AG20443 (cell line): ENCODE data around the gene DPYSL4.

Experiments
- DNase-seq: peaks from one replicate; pipeline ENCODE4 v3.0.0; 2012; ENCODE audit warnings: low spot score, mixed read lengths

The DPYSL4 gene

DNA sequence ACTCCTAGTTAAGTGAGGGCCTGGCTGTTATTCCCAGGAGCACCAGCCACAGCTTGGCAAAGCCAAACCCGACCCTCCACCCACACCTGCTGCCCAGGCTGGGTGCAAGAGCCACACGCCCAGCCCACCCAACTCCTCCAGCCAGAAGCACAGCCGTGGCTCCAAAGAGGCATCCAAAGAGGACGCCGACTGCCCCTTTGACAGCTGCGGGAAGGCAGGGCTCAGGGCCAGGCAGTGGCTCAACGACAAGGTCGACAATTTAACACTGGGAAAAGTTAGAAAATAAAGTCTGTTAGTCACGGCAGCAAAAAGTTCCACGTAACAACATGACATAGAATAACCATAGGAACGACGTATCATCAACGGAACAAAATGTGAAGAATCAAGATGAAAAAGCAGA is 54.3 kb downstream of the DPYSL4 start:
- DNase-seq = no peak

- no peak for DNase-seq
These were observed 54.7 kb downstream of the DPYSL4 start for GRCh38 chr10:132241496-132241895.

- DNase-seq = no peak
These were observed 55.5 kb downstream of the DPYSL4 start for GRCh38 chr10:132242103-132242840.

DNA sequence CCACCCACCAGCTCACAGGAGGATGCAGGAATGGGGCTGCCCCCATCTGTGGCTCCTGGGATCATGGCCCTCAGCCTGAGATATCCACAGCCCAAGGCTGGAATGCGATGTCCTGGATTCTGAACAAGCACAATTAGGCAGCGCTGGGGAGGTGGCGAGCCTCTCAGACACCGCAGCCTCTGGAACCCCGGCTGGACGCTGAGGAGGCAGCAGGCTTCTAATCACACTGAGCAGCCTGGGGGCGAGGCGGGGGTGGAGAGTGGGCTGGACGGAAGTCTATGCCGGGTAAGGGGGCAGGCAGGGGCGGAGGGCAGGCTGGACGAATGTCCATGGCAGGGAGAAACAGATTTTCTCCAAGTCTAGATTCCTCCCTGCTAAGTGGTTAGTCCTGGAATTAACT is 56.4 kb downstream of the DPYSL4 start:
- DNase-seq = no peak

GRCh38 chr10:132243626-132244025 is 56.9 kb downstream of the DPYSL4 start:
- no peak for DNase-seq

- DNase-seq = no peak
These were observed 58.3 kb downstream of the DPYSL4 start for GRCh38 chr10:132245056-132245455.

- DNase-seq = no peak
These were observed 59.5 kb downstream of the DPYSL4 start for GRCh38 chr10:132246296-132246695.

- DNase-seq = peak; percentile 41
These were observed 61.2 kb downstream of the DPYSL4 start for GRCh38 chr10:132247943-132248342.

GRCh38 chr10:132248455-132249225 is 61.9 kb downstream of the DPYSL4 start:
- peak; percentile 91 for DNase-seq

- DNase-seq = no peak
These were observed 62.5 kb downstream of the DPYSL4 start for GRCh38 chr10:132249226-132249724.

GRCh38 chr10:132249824-132250375 is 63.2 kb downstream of the DPYSL4 start:
- DNase-seq = no peak

GRCh38 chr10:132250481-132251475 is 64.0 kb downstream of the DPYSL4 start:
- DNase-seq = no peak

- DNase-seq = no peak
These were observed 65.2 kb downstream of the DPYSL4 start for GRCh38 chr10:132251928-132252327.

GRCh38 chr10:132252412-132252811 is 65.7 kb downstream of the DPYSL4 start:
- no peak for DNase-seq

DNA sequence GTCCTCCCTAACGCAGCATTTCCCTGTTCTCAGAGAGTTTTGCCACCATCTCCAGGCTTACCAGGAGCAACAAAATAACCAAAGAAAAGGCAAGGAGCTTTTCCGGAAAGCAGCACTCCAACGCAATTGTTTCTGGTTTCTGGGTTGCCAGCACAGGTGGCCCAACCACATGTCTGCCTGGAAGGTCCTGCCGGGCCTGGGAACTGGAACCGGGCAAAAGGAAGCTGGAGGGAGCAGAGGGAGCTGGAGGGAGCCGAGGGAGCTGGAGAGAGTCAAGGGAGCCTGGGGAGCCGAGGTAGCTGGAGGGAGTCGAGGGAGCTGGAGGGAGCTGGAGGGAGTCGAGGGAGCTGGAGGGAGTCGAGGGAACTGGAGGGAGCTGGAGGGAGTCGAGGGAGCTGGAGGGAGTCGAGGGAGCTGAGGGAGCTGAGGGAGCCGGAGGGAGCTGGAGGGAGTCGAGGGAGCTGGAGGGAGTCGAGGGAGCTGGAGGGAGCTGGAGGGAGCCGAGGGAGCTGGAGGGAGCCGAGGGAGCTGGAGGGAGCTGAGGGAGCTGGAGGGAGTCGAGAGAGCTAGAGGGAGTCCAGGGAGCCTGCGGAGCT is 66.4 kb downstream of the DPYSL4 start:
- no peak for DNase-seq

GRCh38 chr10:132254841-132255240 is 68.1 kb downstream of the DPYSL4 start:
- no peak for DNase-seq
